HG02763 (cell line): ENCODE measurements around the gene DCUN1D1.

Source experiments
- ATAC-seq: cut with Tn5 transposase; IDR thresholded peaks from one replicate; pipeline ENCODE4 v1.9.1; 2021; ENCODE audit warnings: mild to moderate bottlenecking, moderate library complexity; ENCODE audit not compliant: unreplicated experiment

The DCUN1D1 gene

GRCh38 chr3:182937293-182938051, 42.9 kb downstream of the DCUN1D1 start:
- peak; percentile 64 for ATAC-seq

GRCh38 chr3:182936918-182937285, 43.4 kb downstream of the DCUN1D1 start:
- no peak for ATAC-seq

- ATAC-seq, result no peak
These were observed 44.0 kb downstream of the DCUN1D1 start for GRCh38 chr3:182936239-182936917.

GRCh38 chr3:182935803-182936202, 44.5 kb downstream of the DCUN1D1 start:
- ATAC-seq, result no peak

- ATAC-seq, result no peak
These were observed 54.4 kb downstream of the DCUN1D1 start for GRCh38 chr3:182925944-182926337.

GRCh38 chr3:182925330-182925943, 54.9 kb downstream of the DCUN1D1 start:
- peak; percentile 90 for ATAC-seq

GRCh38 chr3:182921665-182922355, 58.5 kb downstream of the DCUN1D1 start:
- no peak for ATAC-seq

- ATAC-seq, result no peak
These were observed 59.7 kb downstream of the DCUN1D1 start for GRCh38 chr3:182920515-182921084.

- ATAC-seq, result no peak
These were observed 60.4 kb downstream of the DCUN1D1 start for GRCh38 chr3:182919866-182920357.

- ATAC-seq, result no peak
These were observed 63.2 kb downstream of the DCUN1D1 start for GRCh38 chr3:182917134-182917533.

- no peak for ATAC-seq
These were observed 66.0 kb downstream of the DCUN1D1 start for GRCh38 chr3:182914341-182914740.

- ATAC-seq, result peak; percentile 75
These were observed 66.4 kb downstream of the DCUN1D1 start for GRCh38 chr3:182913889-182914288.

- no peak for ATAC-seq
These were observed 67.9 kb downstream of the DCUN1D1 start for GRCh38 chr3:182912474-182912873.

- no peak for ATAC-seq
These were observed 68.6 kb downstream of the DCUN1D1 start for GRCh38 chr3:182911782-182912111.

- no peak for ATAC-seq
These were observed 69.2 kb downstream of the DCUN1D1 start for GRCh38 chr3:182910936-182911781.

GRCh38 chr3:182909318-182910040, 70.9 kb downstream of the DCUN1D1 start:
- no peak for ATAC-seq

- no peak for ATAC-seq
These were observed 71.9 kb downstream of the DCUN1D1 start for GRCh38 chr3:182908471-182908870.

- no peak for ATAC-seq
These were observed 74.3 kb downstream of the DCUN1D1 start for GRCh38 chr3:182906036-182906435.

- ATAC-seq, result no peak
These were observed 74.7 kb downstream of the DCUN1D1 start for GRCh38 chr3:182905623-182906022.
